Femur (tissue), 1 donor: Measurements from ENCODE around the gene MEDAG.
A peak's percentile ranks its signal among the peaks of the same experiment; 100 is the strongest.
"Not testable (repeated sequence)": the region's sequence is repeated elsewhere in the genome, so short reads cannot be mapped to it uniquely, and the experiment has no call there.

Source experiments
- DNase-seq: peaks from one replicate; pipeline ENCODE4 v3.0.0-alpha.2; 2017

The MEDAG gene

GRCh38 chr13:30907121-30907861, 1.2 kb downstream of the MEDAG start:
- DNase-seq, result no peak

GRCh38 chr13:30908416-30908980, 2.4 kb downstream of the MEDAG start:
- peak; percentile 53 for DNase-seq

GRCh38 chr13:30910676-30911075, 4.6 kb downstream of the MEDAG start:
- DNase-seq, result no peak

GRCh38 chr13:30915691-30916541, 9.8 kb downstream of the MEDAG start:
- no peak for DNase-seq

- DNase-seq, result no peak
Observed at GRCh38 chr13:30916991-30917390, 10.9 kb downstream of the MEDAG start.

GRCh38 chr13:30918662-30919405, 12.8 kb downstream of the MEDAG start:
- no peak for DNase-seq

- DNase-seq, result no peak
Observed at GRCh38 chr13:30920162-30920909, 14.3 kb downstream of the MEDAG start.

- no peak for DNase-seq
Observed at GRCh38 chr13:30923418-30923817, 17.3 kb downstream of the MEDAG start.

GRCh38 chr13:30924721-30925120, 18.6 kb downstream of the MEDAG start:
- DNase-seq, result no peak

GRCh38 chr13:30925429-30925828, 19.4 kb downstream of the MEDAG start:
- no peak for DNase-seq

- no peak for DNase-seq
Observed at GRCh38 chr13:30926781-30927180, 20.7 kb downstream of the MEDAG start.

- not testable (repeated sequence) for DNase-seq
Observed at GRCh38 chr13:30927188-30927587, 21.1 kb downstream of the MEDAG start.

GRCh38 chr13:30927595-30927994, 21.5 kb downstream of the MEDAG start:
- DNase-seq, result no peak

- DNase-seq, result no peak
Observed at GRCh38 chr13:30928978-30929377, 22.9 kb downstream of the MEDAG start.

- DNase-seq, result peak; percentile 51
Observed at GRCh38 chr13:30932481-30933353, 26.6 kb downstream of the MEDAG start, which contains the start of gene TEX26. Gene TEX26 (plus strand): TSS chr13:30932656. CDS start chr13:30932716, 60 bp downstream.

- DNase-seq, result no peak
Observed at GRCh38 chr13:30933354-30933670, 27.2 kb downstream of the MEDAG start.

GRCh38 chr13:30934381-30934780, 28.3 kb downstream of the MEDAG start:
- DNase-seq, result no peak

- DNase-seq, result no peak
Observed at GRCh38 chr13:30934803-30935202, 28.7 kb downstream of the MEDAG start.

- no peak for DNase-seq
Observed at GRCh38 chr13:30936971-30937370, 30.9 kb downstream of the MEDAG start.

- DNase-seq, result no peak
Observed at GRCh38 chr13:30943881-30944280, 37.8 kb downstream of the MEDAG start.

- DNase-seq, result no peak
Observed at GRCh38 chr13:30957258-30957943, 51.3 kb downstream of the MEDAG start.
